HG02938 (cell line): ENCODE results near the gene EHHADH.

Source experiments
- ATAC-seq: cut with Tn5 transposase; IDR thresholded peaks from one replicate; pipeline ENCODE4 v1.9.1; 2021; ENCODE audit warnings: mild to moderate bottlenecking, moderate library complexity; ENCODE audit not compliant: unreplicated experiment

Gene EHHADH

GRCh38 chr3:185151101-185151963 is 102.5 kb downstream of the EHHADH start:
- ATAC-seq: no peak

- ATAC-seq: no peak
Measured at GRCh38 chr3:185150561-185150960, 103.3 kb downstream of the EHHADH start.

GRCh38 chr3:185149591-185149990 is 104.3 kb downstream of the EHHADH start:
- no peak for ATAC-seq

GRCh38 chr3:185145511-185145910 is 108.3 kb downstream of the EHHADH start:
- ATAC-seq: no peak

GRCh38 chr3:185144784-185145183 is 109.1 kb downstream of the EHHADH start:
- ATAC-seq: no peak
